Measurements from ENCODE around the gene LRRC10B. TPM values are rescaled to one million over a fixed set of nuclear protein-coding genes. Genes with fewer than 3 reads are reported as not detected.

LRRC10B gene
- total RNA-seq, 1 donor from 2014 or later, result 1.2 TPM

- DNase-seq (ENCODE audit: low spot score), result no peak
Observed at GRCh38 chr11:61528114-61528513, 19.6 kb downstream of the LRRC10B start.

GRCh38 chr11:61529537-61530225, 21.1 kb downstream of the LRRC10B start:
- DNase-seq (ENCODE audit: low spot score), result no peak

- no peak for DNase-seq (ENCODE audit: low spot score)
Observed at GRCh38 chr11:61531044-61531443, 22.5 kb downstream of the LRRC10B start.

- DNase-seq (ENCODE audit: low spot score), result no peak
Observed at GRCh38 chr11:61532134-61533038, 23.8 kb downstream of the LRRC10B start.

- DNase-seq (ENCODE audit: low spot score), result no peak
Observed at GRCh38 chr11:61533039-61533375, 24.5 kb downstream of the LRRC10B start.

- no peak for DNase-seq (ENCODE audit: low spot score)
Observed at GRCh38 chr11:61533401-61533800, 24.9 kb downstream of the LRRC10B start.

- no peak for DNase-seq (ENCODE audit: low spot score)
Observed at GRCh38 chr11:61534025-61534932, 25.7 kb downstream of the LRRC10B start.

GRCh38 chr11:61534933-61535839, 26.6 kb downstream of the LRRC10B start:
- no peak for DNase-seq (ENCODE audit: low spot score)

GRCh38 chr11:61535998-61536675, 27.6 kb downstream of the LRRC10B start:
- no peak for DNase-seq (ENCODE audit: low spot score)

- DNase-seq (ENCODE audit: low spot score), result no peak
Observed at GRCh38 chr11:61536676-61537270, 28.2 kb downstream of the LRRC10B start.

- no peak for DNase-seq (ENCODE audit: low spot score)
Observed at GRCh38 chr11:61537326-61537725, 28.8 kb downstream of the LRRC10B start.

- no peak for DNase-seq (ENCODE audit: low spot score)
Observed at GRCh38 chr11:61538636-61538961, 30.1 kb downstream of the LRRC10B start.

GRCh38 chr11:61539006-61539405, 30.5 kb downstream of the LRRC10B start:
- DNase-seq (ENCODE audit: low spot score), result no peak

- DNase-seq (ENCODE audit: low spot score), result no peak
Observed at GRCh38 chr11:61539831-61540357, 31.3 kb downstream of the LRRC10B start.

GRCh38 chr11:61540528-61540927, 32.0 kb downstream of the LRRC10B start:
- DNase-seq (ENCODE audit: low spot score), result no peak

GRCh38 chr11:61541598-61541997, 33.0 kb downstream of the LRRC10B start:
- DNase-seq (ENCODE audit: low spot score), result no peak

GRCh38 chr11:61542024-61542461, 33.5 kb downstream of the LRRC10B start:
- no peak for DNase-seq (ENCODE audit: low spot score)

- DNase-seq (ENCODE audit: low spot score), result no peak
Observed at GRCh38 chr11:61542705-61543104, 34.2 kb downstream of the LRRC10B start.

GRCh38 chr11:61543606-61544306, 35.2 kb downstream of the LRRC10B start:
- no peak for DNase-seq (ENCODE audit: low spot score)
